Body of pancreas (tissue), 4 donors: ENCODE results near the gene SNTB2. TPM values are rescaled to one million over a fixed set of nuclear protein-coding genes. Genes with fewer than 3 reads are reported as not detected.
A peak's percentile ranks its signal among the peaks of the same experiment; 100 is the strongest.

Source experiments
- ATAC-seq: fragments of 150-250 bp; one replicate; pipeline ENCODE4 v1.9.1; 2016
- DNase-seq, 4 donors: peaks; one replicate each; pipeline ENCODE4 v3.0.0-alpha.2; 2019
- H3K27ac ChIP-seq, 4 donors: fragments of 200-600 bp; sonication (generic); 1 replicate in 3 of 4; 2 replicates in 1 of 4; pipeline versions ENCODE4 v1.5.1 to v1.6.1; 2016 to 2019; ENCODE audit warnings: mild to moderate bottlenecking in 1 of 4, mixed read lengths in 1 of 4, moderate library complexity in 1 of 4
- H3K27me3 ChIP-seq, 2 donors: fragments of 200-600 bp; sonication (generic); one replicate each; pipeline ENCODE4 v1.6.0; 2016; ENCODE audit warnings: mild to moderate bottlenecking in 1 of 2
- H3K36me3 ChIP-seq, 2 donors: fragments of 200-600 bp; sonication (generic); replicated peaks in 1 of 2; 2 replicates each; pipeline ENCODE4 v1.5.1; 2016; ENCODE audit warnings: low read depth in 2 of 2; ENCODE audit not compliant: insufficient read depth in 1 of 2
- H3K4me1 ChIP-seq: fragments of 200-600 bp; sonication (generic); one replicate; pipeline ENCODE4 v1.6.0; 2016
- H3K4me3 ChIP-seq, 2 donors: fragments of 200-600 bp; sonication (generic); 1 replicate in 1 of 2; 2 replicates in 1 of 2; pipeline ENCODE4 v1.5.1; 2016 to 2019
- H3K9me3 ChIP-seq, 3 donors: fragments of 200-600 bp; sonication (generic); 1 replicate in 2 of 3; 2 replicates in 1 of 3; pipeline ENCODE4 v1.5.1; 2016
- CTCF ChIP-seq, 7 experiments: fragments of 450-650 bp in 4 of 7; fragments of 200-600 bp in 3 of 7; sonication (generic) in 3 of 7; IDR thresholded peaks; one replicate each; pipeline ENCODE4 v1.5.1; 2016 to 2019; ENCODE audit warnings: antibody characterized with exemption in 7 of 7
- POLR2A ChIP-seq, 3 donors: fragments of 450-650 bp; IDR thresholded peaks; one replicate each; pipeline ENCODE4 v1.6.1; 2016; ENCODE audit warnings: antibody characterized with exemption in 3 of 3, mild to moderate bottlenecking in 2 of 3
- WGBS, 2 donors: methylation state at CpG; one replicate each; pipeline ENCODE4 v1.1.5; 2017; 5-methylcytosine and 5-hydroxymethylcytosine counted together
- intact Hi-C: fragments of 100-400 bp; cut with DNase I; formaldehyde crosslinking; loops from one replicate; pipeline ENCODE4 v1.15.1; 2023
- total RNA-seq, 2 donors: library from RNA; depleted of rRNA; stranded (reverse); fragments of >200 nt; gene quantifications; one replicate each; pipeline ENCODE4 v1.1.0, GENCODE V29; 2016

The SNTB2 gene
- total RNA-seq, 2 donors from 2014 or later, result 11.2 to 13.5 TPM

DNA sequence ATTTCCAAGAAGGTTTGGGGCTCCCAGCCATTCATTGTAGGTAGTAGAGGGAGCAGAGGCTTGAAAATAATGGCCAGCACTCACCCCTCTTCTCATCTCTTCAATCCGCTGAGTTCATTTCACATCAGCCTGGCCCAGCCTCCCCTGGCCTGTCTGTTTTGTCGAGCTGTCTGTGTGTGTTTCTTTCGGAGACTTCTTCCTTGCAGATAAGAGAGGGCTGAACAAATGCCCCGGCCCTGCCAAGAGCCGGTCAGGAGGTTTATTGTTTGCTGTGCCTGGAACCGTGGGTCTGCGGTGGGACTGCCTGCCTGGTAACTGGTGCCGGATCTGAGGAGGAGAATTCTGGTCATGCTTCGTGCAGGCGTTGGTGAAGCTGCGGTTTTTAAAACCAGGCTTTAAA is 127.6 kb downstream of the SNTB2 start:
- H3K9me3 ChIP-seq, result no peaks in the 10 kb centered on the region
- ATAC-seq, result no peak
- peaks cover 63% of the 10 kb centered on the region for H3K4me1 ChIP-seq
- H3K27ac ChIP-seq, result peak overlapping the region in 1 of 4 donors; percentile 88
- no peak overlapping the region for H3K4me3 ChIP-seq
- WGBS, 2 donors, result 41 to 54% methylated on average over 11 of the region's 11 CpGs
- no peaks in the 10 kb centered on the region for H3K27me3 ChIP-seq
- intact Hi-C loops, result no loop called here
- H3K36me3 ChIP-seq, result peaks cover 4 to 12% of the 10 kb centered on the region in 2 donors
- TF ChIP-seq CTCF (IDR thresholded peaks at IDR 0.05), result no peak
- TF ChIP-seq POLR2A (IDR thresholded peaks at IDR 0.05), result no peak
- DNase-seq, result no peak

DNA sequence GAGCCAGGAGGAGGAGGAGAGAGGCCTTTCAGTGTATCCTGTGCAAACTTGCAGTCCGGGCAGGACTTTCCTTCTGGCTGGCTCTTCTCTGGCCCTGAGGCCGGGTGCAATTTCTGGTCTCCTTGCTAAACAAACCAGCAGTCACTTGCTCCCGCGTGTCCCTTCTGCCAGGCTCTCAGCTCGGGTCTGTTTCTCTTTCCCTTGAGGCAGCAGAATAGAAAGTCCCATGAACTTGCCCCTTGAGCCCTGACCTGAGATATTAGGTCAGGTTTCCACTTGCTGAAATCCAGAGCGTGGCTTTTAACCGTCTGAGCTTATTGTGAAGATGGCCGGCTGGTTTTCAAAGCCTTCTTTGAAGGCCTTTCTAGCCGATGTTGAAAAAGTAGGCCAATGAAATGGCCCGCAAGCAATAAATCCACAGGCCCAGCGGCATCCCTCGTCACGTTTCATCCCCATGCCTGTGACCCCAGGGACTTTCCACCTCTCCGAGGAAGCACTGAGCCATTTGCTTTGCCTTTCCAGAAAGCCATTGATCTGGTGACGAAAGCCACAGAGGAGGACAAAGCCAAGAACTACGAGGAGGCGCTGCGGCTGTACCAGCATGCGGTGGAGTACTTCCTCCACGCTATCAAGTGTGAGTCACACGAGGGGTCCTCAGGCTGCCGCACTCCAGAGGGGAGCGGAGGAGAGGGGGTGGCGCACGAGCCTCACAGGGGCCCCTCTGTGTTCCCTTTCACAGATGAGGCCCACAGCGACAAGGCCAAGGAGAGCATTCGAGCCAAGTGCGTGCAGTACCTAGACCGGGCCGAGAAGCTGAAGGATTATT is 128.7 kb downstream of the SNTB2 start:
- no peak overlapping the region for H3K4me3 ChIP-seq
- no peaks in the 10 kb centered on the region for H3K9me3 ChIP-seq
- DNase-seq (peak in 3 of 4 donors; percentile 44 to 68 (median 62)), ATAC-seq (no peak)
- TF ChIP-seq POLR2A (IDR thresholded peaks at IDR 0.05) (peak in 1 of 3 donors; percentile 20), CTCF (IDR thresholded peaks at IDR 0.05) (no peak)
- no peaks in the 10 kb centered on the region for H3K27me3 ChIP-seq
- H3K36me3 ChIP-seq, result peaks cover 15 to 18% of the 10 kb centered on the region in 2 donors
- peaks cover 58% of the 10 kb centered on the region for H3K4me1 ChIP-seq
- intact Hi-C loops, result no loop called here
- 65 to 69% methylated on average over 24 to 30 of the region's 30 CpGs for WGBS, 2 donors
- peak overlapping the region; percentile 74 to 91 (median 84) for H3K27ac ChIP-seq

GRCh38 chr16:69316595-69317034 is 129.7 kb downstream of the SNTB2 start:
- intact Hi-C loops, result no loop called here
- peaks cover 22 to 27% of the 10 kb centered on the region in 2 donors for H3K36me3 ChIP-seq
- WGBS, 2 donors, result 50 to 59% methylated on average over 5 to 17 of the region's 17 CpGs
- peaks cover 58% of the 10 kb centered on the region for H3K4me1 ChIP-seq
- H3K27ac ChIP-seq, result peak overlapping the region; percentile 74 to 91 (median 84)
- ATAC-seq (peak; percentile 84), DNase-seq (peak; percentile 79 to 93 (median 91))
- TF ChIP-seq CTCF (IDR thresholded peaks at IDR 0.05) (no peak), POLR2A (IDR thresholded peaks at IDR 0.05) (peak in 1 of 3 donors; percentile 15)
- H3K4me3 ChIP-seq, result no peak overlapping the region
- H3K27me3 ChIP-seq, result no peaks in the 10 kb centered on the region
- no peaks in the 10 kb centered on the region for H3K9me3 ChIP-seq

DNA sequence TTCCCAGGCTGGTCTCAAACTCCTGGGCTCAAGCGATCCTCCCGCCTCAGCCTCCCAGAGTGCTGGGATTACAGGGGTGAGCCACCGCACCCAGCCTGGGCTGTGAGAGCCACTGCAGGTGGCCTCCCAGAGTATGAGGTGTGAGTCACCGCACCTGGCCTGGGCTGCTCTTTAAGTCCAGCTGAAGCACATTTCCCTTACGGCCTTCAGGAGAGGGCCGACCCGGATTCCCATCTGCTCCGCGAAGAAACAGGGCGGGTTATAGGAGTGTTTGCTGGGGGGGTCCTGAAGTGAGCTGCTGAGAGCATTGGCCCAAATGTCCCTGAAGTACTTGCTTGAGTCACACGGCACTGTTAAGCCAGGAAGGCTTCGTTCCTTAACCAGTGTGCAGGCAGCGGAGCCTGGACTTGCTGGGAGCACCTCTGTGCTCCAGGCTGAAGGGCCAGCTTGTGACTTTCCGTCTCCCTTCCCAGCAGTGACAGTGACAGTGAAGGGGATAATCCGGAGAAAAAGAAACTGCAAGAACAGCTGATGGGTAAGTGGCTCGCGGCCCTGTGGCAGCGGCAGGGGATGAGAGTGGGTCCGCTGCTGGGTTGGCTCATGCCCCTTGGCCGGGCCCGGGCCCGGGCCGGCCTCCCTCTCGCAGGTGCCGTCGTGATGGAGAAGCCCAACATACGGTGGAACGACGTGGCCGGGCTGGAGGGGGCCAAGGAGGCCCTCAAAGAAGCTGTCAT is 131.4 kb downstream of the SNTB2 start:
- ATAC-seq (peak; percentile 64), DNase-seq (peak; percentile 67 to 90 (median 84))
- Histone ChIP-seq H3K4me3 (no peak overlapping the region), H3K27ac (peak overlapping the region; percentile 46 to 88 (median 56)), H3K9me3 (no peaks in the 10 kb centered on the region), H3K4me1 (peaks cover 46% of the 10 kb centered on the region), H3K27me3 (no peaks in the 10 kb centered on the region), H3K36me3 (peaks cover 22 to 36% of the 10 kb centered on the region in 2 donors)
- intact Hi-C loops, result no loop called here
- no peak for TF ChIP-seq CTCF (IDR thresholded peaks at IDR 0.05)
- TF ChIP-seq POLR2A (IDR thresholded peaks at IDR 0.05), result peak; percentile 6 to 21 (median 14)
- 79 to 85% methylated on average over 28 to 29 of the region's 30 CpGs for WGBS, 2 donors
